Psoas muscle (tissue), 8 donors: ENCODE measurements around the gene F7. TPM values are rescaled to one million over a fixed set of nuclear protein-coding genes. Genes with fewer than 3 reads are reported as not detected.
A peak's percentile ranks its signal among the peaks of the same experiment; 100 is the strongest.

Experiments
- ATAC-seq, 4 donors: fragments of 200-7000 bp; cut with Tn5 transposase; one replicate each; pipeline ENCODE4 v1.9.1; 2020; ENCODE audit warnings: moderate library complexity in 3 of 4, mild to moderate bottlenecking in 2 of 4
- DNase-seq, 2 donors: peaks; one replicate each; pipeline ENCODE4 v3.0.0-alpha.2; 2020
- H3K27ac ChIP-seq: fragments of 200-600 bp; one replicate; pipeline ENCODE4 v1.8.0; 2022
- H3K27me3 ChIP-seq, 3 donors: fragments of 200-600 bp in 1 of 3; one replicate each; pipeline versions ENCODE4 v1.6.1 to v1.8.0; 2013 to 2022; ENCODE audit warnings: low read length in 2 of 3, mild to moderate bottlenecking in 2 of 3, moderate library complexity in 1 of 3; ENCODE audit not compliant: insufficient read depth in 3 of 3
- H3K36me3 ChIP-seq, 2 donors: fragments of 200-600 bp in 1 of 2; one replicate each; pipeline versions ENCODE4 v1.6.1 to v1.8.0; 2013 to 2022; ENCODE audit warnings: low read depth in 1 of 2, mild to moderate bottlenecking in 1 of 2, moderate library complexity in 1 of 2; ENCODE audit not compliant: insufficient read depth in 1 of 2
- H3K4me1 ChIP-seq: fragments of 200-600 bp; one replicate; pipeline ENCODE4 v1.8.0; 2022
- H3K4me3 ChIP-seq: fragments of 200-600 bp; one replicate; pipeline ENCODE4 v1.8.0; 2022; ENCODE audit warnings: mild to moderate bottlenecking
- H3K9me3 ChIP-seq: fragments of 200-600 bp; one replicate; pipeline ENCODE4 v1.8.0; 2022
- CTCF ChIP-seq: fragments of 200-600 bp; IDR thresholded peaks from one replicate; pipeline ENCODE4 v1.8.0; 2022; ENCODE audit warnings: antibody characterized with exemption
- WGBS, 3 donors: extraction: QIAGEN DNeasy Blood & Tissue Kit; methylation state at CpG; one replicate each; pipeline versions ENCODE4 v1.1.6 to v1.1.7; 2013; 5-methylcytosine and 5-hydroxymethylcytosine counted together
- intact Hi-C, 2 donors: fragments of 100-400 bp; cut with DNase I; formaldehyde crosslinking; loops; one replicate each; pipeline versions ENCODE4 v1.11.0 to v1.14.2; 2022
- polyA plus RNA-seq, 3 donors: library from polyadenylated mRNA; stranded (reverse); fragments of 200-250 nt; gene quantifications; one replicate each; pipeline ENCODE4 v1.2.3, GENCODE V29; 2013
- total RNA-seq, 4 donors: library from RNA; stranded (reverse); fragmentation: NEBNext Ultra II Directional in 2 of 4; extraction: Animal tissue kit (Norgen Biotek cat#: 25700) in 2 of 4; gene quantifications; one replicate each; pipeline versions ENCODE4 v1.2.1 to v1.2.4, GENCODE V29; 2021 to 2023
- donor health status: healthy with polysubstance abuse.
- donor health status: DM: no; HTN: no; CAD: no; lungs with moderate emphysema.
- donor health status: Bipolar disorder and iron deficiency.
- donor health status: healthy.
- donor health status: DM: yes; HTN: yes; CAD: no.
- donor health status: DM: no; HTN: no; CAD: no.
- donor health status: DM: no; HTN: no; CAD: no.
- donor health status: DM: yes; HTN: yes; CAD: no.

The F7 gene
- total and polyA plus RNA-seq, 7 donors, result 0.08 to 0.20 (median 0.10) TPM; not detected in 4

- DNase-seq (peak; percentile 41 to 64), ATAC-seq (peak; percentile 43 to 72 (median 64))
- no peaks in the 10 kb centered on the region for H3K27me3 ChIP-seq
- H3K27ac ChIP-seq, result peak overlapping the region; percentile 86
- no peaks in the 10 kb centered on the region for H3K9me3 ChIP-seq
- TF ChIP-seq CTCF, result no peak
- intact Hi-C loops, result loop anchor here in 1 of 2 donors (5.0 kb wide), 1 partner anchor 115 kb away; no protein-coding TSS in a partner anchor
- H3K4me3 ChIP-seq, result peak overlapping the region; percentile 68
- WGBS, 3 donors, result 52 to 57% (median 55%) methylated on average over 24 to 28 of the region's 28 CpGs
- H3K36me3 ChIP-seq, result no peaks in the 10 kb centered on the region
- H3K4me1 ChIP-seq, result peaks cover 11% of the 10 kb centered on the region
These were observed 46.4 kb downstream of the F7 start for GRCh38 chr13:113151745-113152690.

GRCh38 chr13:113152691-113152983 lies 47.0 kb downstream of the F7 start:
- H3K27me3 ChIP-seq, result no peaks in the 10 kb centered on the region
- TF ChIP-seq CTCF, result no peak
- no peak for ATAC-seq
- peaks cover 11% of the 10 kb centered on the region for H3K4me1 ChIP-seq
- H3K36me3 ChIP-seq, result no peaks in the 10 kb centered on the region
- WGBS, 3 donors, result 55 to 83% (median 61%) methylated on average over 2 of the region's 2 CpGs
- peak overlapping the region; percentile 86 for H3K27ac ChIP-seq
- intact Hi-C loops, result loop anchor here in 1 of 2 donors (5.0 kb wide), 1 partner anchor 115 kb away; no protein-coding TSS in a partner anchor
- DNase-seq, result no peak
- H3K4me3 ChIP-seq, result peak overlapping the region; percentile 68
- H3K9me3 ChIP-seq, result no peaks in the 10 kb centered on the region

GRCh38 chr13:113152984-113153809 lies 47.6 kb downstream of the F7 start:
- H3K27me3 ChIP-seq, result no peaks in the 10 kb centered on the region
- H3K9me3 ChIP-seq, result no peaks in the 10 kb centered on the region
- H3K36me3 ChIP-seq, result no peaks in the 10 kb centered on the region
- intact Hi-C loops, result loop anchor here in 1 of 2 donors (5.0 kb wide), 1 partner anchor 116 kb away; no protein-coding TSS in a partner anchor
- H3K4me1 ChIP-seq, result peaks cover 11% of the 10 kb centered on the region
- H3K4me3 ChIP-seq, result peak overlapping the region; percentile 68
- DNase-seq (peak; percentile 63 to 79), ATAC-seq (peak; percentile 52 to 68 (median 60))
- WGBS, 3 donors, result 25 to 33% (median 30%) methylated on average over 53 to 60 of the region's 60 CpGs
- no peak for TF ChIP-seq CTCF
- peak overlapping the region; percentile 86 for H3K27ac ChIP-seq

GRCh38 chr13:113153810-113154748 lies 48.5 kb downstream of the F7 start:
- Histone ChIP-seq H3K27me3 (no peaks in the 10 kb centered on the region), H3K4me3 (peak overlapping the region; percentile 68), H3K27ac (peak overlapping the region; percentile 86), H3K4me1 (peaks cover 11% of the 10 kb centered on the region), H3K9me3 (no peaks in the 10 kb centered on the region), H3K36me3 (no peaks in the 10 kb centered on the region)
- TF ChIP-seq CTCF, result no peak
- 5 to 6% (median 5%) methylated on average over 16 to 54 of the region's 76 CpGs for WGBS, 3 donors
- ATAC-seq (peak; percentile 79 to 85 (median 82)), DNase-seq (peak; percentile 83 to 91)
- intact Hi-C loops, result loop anchor here in 1 of 2 donors (5.0 kb wide), 1 partner anchor 117 kb away; no protein-coding TSS in a partner anchor
